C4-2B (cell line): Measurements from ENCODE around the gene KLHL17.

ENCODE experiments used
- H3K27ac ChIP-seq: fragments of 450-650 bp; 2 replicates; pipeline ENCODE4 v1.5.1; 2017
- CTCF ChIP-seq: fragments of 450-650 bp; conservative IDR thresholded peaks from 2 replicates; pipeline ENCODE4 v1.5.1; 2017; ENCODE audit warnings: mild to moderate bottlenecking
- ZFX ChIP-seq: fragments of 450-650 bp; IDR thresholded peaks from 2 replicates; pipeline ENCODE4 v1.6.1; 2017

The KLHL17 gene

GRCh38 chr1:914891-915280 lies 45.5 kb upstream of the KLHL17 start:
- no peak overlapping the region for H3K27ac ChIP-seq
- no peak for TF ChIP-seq ZFX
- TF ChIP-seq CTCF: no peak

- H3K27ac ChIP-seq: peak overlapping the region; percentile 64
- TF ChIP-seq CTCF (no peak), ZFX (no peak)
These were observed 44.9 kb upstream of the KLHL17 start for GRCh38 chr1:915295-916172.

GRCh38 chr1:916173-917075 lies 44.0 kb upstream of the KLHL17 start:
- peak overlapping the region; percentile 64 for H3K27ac ChIP-seq
- peak; percentile 32; the same call in 1 of the 2 replicates for TF ChIP-seq ZFX
- TF ChIP-seq CTCF: no peak

- no peak for TF ChIP-seq ZFX
- no peak for TF ChIP-seq CTCF
- peak overlapping the region; percentile 64 for H3K27ac ChIP-seq
These were observed 43.3 kb upstream of the KLHL17 start for GRCh38 chr1:917076-917459.

GRCh38 chr1:917466-918091 lies 42.8 kb upstream of the KLHL17 start:
- TF ChIP-seq ZFX (no peak), CTCF (no peak)
- H3K27ac ChIP-seq: peak overlapping the region; percentile 64

GRCh38 chr1:918353-918752 lies 42.0 kb upstream of the KLHL17 start:
- H3K27ac ChIP-seq: peak overlapping the region; percentile 64; the same call in 1 of the 2 replicates
- TF ChIP-seq ZFX (no peak), CTCF (no peak)
